Motor neuron (in vitro differentiated cells): ENCODE measurements around the gene TAF10. TPM values are rescaled to one million over a fixed set of nuclear protein-coding genes. Genes with fewer than 3 reads are reported as not detected.

ENCODE experiments used
- ATAC-seq, 8 experiments: fragments of 200-7000 bp; cut with Tn5 transposase; replicated peaks in 6 of 8; 2 replicates each; pipeline ENCODE4 v1.8.0; 2021; ENCODE audit warnings: mild to moderate bottlenecking in 8 of 8, moderate library complexity in 8 of 8
- H3K27ac ChIP-seq, 2 donors: fragments of 250-450 bp; sonication (Bioruptor Pico); 2 replicates each; pipeline ENCODE4 v1.9.0; 2021; ENCODE audit warnings: antibody characterized with exemption in 2 of 2, mild to moderate bottlenecking in 2 of 2, moderate library complexity in 1 of 2
- H3K4me1 ChIP-seq, 2 donors: fragments of 250-450 bp; sonication (Bioruptor Pico); replicated peaks in 1 of 2; 2 replicates each; pipeline ENCODE4 v1.6.1; 2021; ENCODE audit warnings: antibody characterized with exemption in 2 of 2, mild to moderate bottlenecking in 2 of 2, moderate library complexity in 1 of 2
- H3K4me3 ChIP-seq, 5 donors: fragments of 250-450 bp; sonication (Bioruptor Pico); 2 replicates each; pipeline ENCODE4 v1.9.0; 2021; ENCODE audit warnings: antibody characterized with exemption in 5 of 5, mild to moderate bottlenecking in 5 of 5, moderate library complexity in 4 of 5
- WGBS, 10 experiments: fragments of 450-650 bp; shearing (Covaris generic); methylation state at CpG; one replicate each; pipeline ENCODE4 v1.0.0; 2022; 5-methylcytosine and 5-hydroxymethylcytosine counted together
- in situ Hi-C, 9 experiments: fragments of 400-800 bp; cut with MboI; loops; one replicate each; pipeline ENCODE4 v1.15.0; 2021; ENCODE audit warnings: low sequenced_read_pairs in 9 of 9, low pct_unique_long_range_greater_than_20kb in 2 of 9; ENCODE audit not compliant: unreplicated experiment in 9 of 9
- total RNA-seq, 8 experiments: library from RNA; unstranded; fragments of 300-600 nt; gene quantifications; 2 replicates each; pipeline versions ENCODE4 v1.2.3 to v1.2.4, GENCODE V29; 2022

TAF10 gene
- total RNA-seq, 8 experiments from 2014 or later, result 64.9 to 163 (median 105) TPM

DNA sequence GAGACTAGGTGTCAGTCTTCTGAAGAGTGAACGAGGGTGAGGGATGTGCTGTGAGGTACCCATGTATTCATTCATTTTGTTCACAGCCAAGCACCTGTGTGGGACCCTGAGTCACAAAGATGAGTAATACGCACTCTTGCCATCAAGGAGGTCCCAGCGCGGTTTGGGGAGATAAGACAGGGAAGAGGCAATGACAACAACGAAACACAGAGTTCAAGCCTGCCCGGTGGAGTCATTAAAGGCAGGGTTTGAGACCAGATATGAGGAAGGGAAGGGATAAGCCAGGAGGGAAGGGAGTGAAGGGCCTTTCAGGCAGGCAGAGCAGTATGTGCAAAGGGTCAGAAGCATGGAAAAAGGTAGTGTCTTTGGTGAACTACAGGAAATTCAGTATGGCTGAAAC, 39.0 kb upstream of the TAF10 start:
- Histone ChIP-seq H3K4me3 (no peak overlapping the region), H3K4me1 (peaks cover 30 to 44% of the 10 kb centered on the region in 2 donors), H3K27ac (no peak overlapping the region)
- in situ Hi-C loops, result no loop called here
- 46 to 96% (median 83%) methylated on average over 2 to 6 of the region's 6 CpGs; no CpG with 5 or more reads in 2 of the 10 experiments for WGBS, 10 experiments
- ATAC-seq, result no peak

DNA sequence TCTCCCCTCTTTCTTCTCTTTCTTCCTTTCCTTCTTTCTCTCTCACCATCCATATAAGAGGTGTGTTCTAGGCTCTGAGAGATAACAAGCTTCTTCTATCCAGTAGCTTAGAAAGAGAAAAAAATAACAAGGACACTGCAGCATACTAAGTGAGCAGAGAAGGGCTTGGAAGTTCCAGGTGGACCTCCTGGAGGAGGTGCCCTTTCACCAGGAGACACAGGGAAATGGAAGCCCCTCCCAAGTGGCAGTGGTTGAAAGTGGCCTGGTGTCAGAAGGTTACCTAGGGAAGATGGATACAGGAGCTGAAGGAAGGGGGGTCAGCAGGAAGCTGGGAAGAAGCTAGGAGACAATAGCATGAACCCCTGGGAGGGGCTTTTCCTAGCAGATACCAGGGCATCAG, 38.1 kb upstream of the TAF10 start:
- Histone ChIP-seq H3K4me3 (no peak overlapping the region), H3K4me1 (peaks cover 32 to 44% of the 10 kb centered on the region in 2 donors), H3K27ac (no peak overlapping the region)
- in situ Hi-C loops, result no loop called here
- no peak for ATAC-seq

DNA sequence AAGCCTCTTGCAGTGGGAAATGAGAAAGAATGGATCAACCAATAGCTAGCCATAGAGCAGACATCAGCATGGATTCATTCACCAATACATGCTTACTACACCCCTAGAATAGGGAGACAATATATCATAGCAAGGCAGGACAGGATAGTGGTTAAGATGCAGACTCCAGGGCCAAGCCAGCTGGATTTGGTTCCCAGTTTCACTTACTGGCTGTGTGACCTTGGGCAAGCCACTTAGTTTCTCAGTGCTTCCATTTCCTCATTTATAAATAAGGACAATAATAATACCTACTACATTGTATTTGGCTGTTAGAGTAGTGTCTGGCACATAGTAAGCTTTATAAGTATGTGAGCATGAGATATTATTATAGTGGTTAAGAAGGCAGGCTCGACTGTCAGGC, 36.5 kb upstream of the TAF10 start:
- no peak for ATAC-seq
- WGBS, 10 experiments, result 0 to 100% (median 73%) methylated on average over 1 of the region's 1 CpG; no CpG with 5 or more reads in 4 of the 10 experiments
- Histone ChIP-seq H3K27ac (no peak overlapping the region), H3K4me1 (peaks cover 21 to 30% of the 10 kb centered on the region in 2 donors), H3K4me3 (no peak overlapping the region)
- in situ Hi-C loops, result no loop called here

DNA sequence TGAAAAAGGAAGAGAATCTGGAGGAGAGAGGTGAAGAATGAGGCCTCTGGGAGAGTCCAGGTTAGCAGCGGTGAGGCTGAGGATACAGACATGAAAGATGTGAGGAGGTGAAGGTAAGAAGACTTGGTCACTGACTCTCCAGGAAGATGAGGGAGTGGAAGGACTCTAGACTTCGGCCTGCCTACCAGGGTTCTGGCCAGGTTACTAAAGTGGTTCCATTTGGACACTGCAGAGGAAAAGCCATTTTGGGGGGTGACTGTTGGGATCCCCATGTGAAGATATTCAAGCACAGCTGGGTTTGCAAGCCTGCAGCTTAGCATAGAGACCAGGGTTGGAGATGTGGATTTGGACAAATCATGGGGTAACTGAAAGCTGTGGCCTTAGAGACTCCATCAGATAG, 35.8 kb upstream of the TAF10 start:
- 50 to 100% (median 88%) methylated on average over 1 to 2 of the region's 2 CpGs; no CpG with 5 or more reads in 3 of the 10 experiments for WGBS, 10 experiments
- ATAC-seq, result no peak
- H3K4me3 ChIP-seq, result no peak overlapping the region

DNA sequence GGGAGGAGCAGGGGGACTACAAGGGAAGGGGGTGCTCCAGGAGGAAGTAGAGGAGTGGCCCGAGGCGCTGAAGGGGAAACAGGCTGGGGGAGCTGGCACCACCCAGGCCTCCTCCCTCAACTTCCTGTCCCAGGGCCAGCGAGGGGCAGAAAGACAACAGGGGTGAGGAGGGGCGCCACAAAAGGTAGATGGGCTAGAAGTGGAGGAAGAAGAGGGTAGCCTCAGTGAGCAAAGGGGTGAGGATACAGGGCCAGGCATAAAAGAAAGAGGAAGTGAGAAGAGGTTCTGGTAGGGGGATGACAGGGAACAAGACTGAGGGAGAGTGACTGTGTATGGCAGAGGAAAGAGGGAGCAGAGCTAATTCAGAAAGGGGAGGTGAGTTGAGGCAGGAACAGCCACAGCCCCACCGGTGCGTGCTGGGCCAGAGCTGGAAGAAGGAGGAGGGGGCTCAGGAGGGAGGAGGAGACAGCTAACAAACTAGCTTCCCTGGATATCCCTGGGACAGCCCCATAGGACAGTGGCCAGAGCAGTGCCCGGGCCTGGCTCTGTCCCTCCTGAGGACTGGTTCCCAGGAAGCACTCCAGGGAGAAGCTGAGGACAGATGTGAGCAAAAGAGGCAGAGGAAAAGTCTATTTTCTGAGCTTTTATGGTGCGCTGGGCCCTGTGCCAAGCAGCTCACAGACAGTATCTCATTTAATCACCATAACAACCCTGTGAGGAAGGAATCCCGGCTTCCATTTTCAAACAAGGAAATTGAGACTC, 35.1 kb upstream of the TAF10 start:
- in situ Hi-C loops, result no loop called here
- no peak overlapping the region for H3K4me3 ChIP-seq
- H3K27ac ChIP-seq, result peak overlapping the region in 1 of 2 donors; percentile 44
- peaks cover 18 to 21% of the 10 kb centered on the region in 2 donors for H3K4me1 ChIP-seq
- ATAC-seq, result peak; percentile 9 to 95 (median 72)
- 19 to 80% (median 52%) methylated on average over 1 to 4 of the region's 9 CpGs; no CpG with 5 or more reads in 3 of the 10 experiments for WGBS, 10 experiments

More for the DNA sequence above, 35.8 kb upstream of the TAF10 start:
- Histone ChIP-seq H3K27ac (no peak overlapping the region), H3K4me1 (peaks cover 21 to 24% of the 10 kb centered on the region in 2 donors)
- in situ Hi-C loops, result no loop called here

DNA sequence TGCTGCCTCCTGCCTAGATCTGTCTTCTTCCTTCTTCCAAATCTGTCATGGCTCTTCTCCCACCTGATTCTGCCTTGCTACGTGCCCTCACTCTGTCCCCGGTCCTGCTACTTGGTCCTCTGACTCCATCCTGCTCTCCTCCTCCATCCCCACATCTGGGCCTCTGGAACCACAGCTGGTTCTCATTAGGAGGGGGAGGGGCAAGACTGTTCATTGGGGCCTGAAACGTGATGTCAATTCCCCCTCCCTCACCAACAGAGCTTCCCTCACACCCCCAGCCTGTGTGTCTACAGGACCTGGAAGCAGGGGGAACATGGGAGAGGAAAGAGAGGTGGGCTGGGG, 34.5 kb upstream of the TAF10 start:
- H3K4me1 ChIP-seq, result peaks cover 18 to 21% of the 10 kb centered on the region in 2 donors
- in situ Hi-C loops, result no loop called here
- peak overlapping the region in 1 of 2 donors; percentile 44 for H3K27ac ChIP-seq
- no peak overlapping the region for H3K4me3 ChIP-seq
- ATAC-seq, result peak in 5 of 8 experiments; percentile 4 to 71 (median 32)
- WGBS, 10 experiments, result 25 to 86% (median 80%) methylated on average over 2 of the region's 3 CpGs; no CpG with 5 or more reads in 7 of the 10 experiments

DNA sequence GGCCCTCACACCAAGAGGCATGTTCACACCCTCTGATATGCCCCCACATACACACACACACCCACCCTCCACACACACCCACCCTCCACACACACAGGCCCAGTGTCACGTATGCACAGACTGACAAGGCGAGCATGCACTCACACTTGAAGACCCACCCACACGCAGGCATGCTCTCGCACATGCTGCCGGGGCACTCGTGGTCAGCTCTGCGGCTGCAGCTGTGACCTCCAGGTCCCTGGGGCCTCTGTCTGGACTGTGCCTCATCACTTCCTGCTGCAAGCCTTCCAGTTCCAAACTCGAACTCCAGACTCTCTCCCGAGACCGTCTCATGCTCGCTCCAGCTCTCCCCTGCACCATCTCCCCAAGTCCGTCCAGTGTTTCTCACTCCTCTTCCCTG, 34.1 kb upstream of the TAF10 start:
- peak in 3 of 8 experiments; percentile 11 to 83 (median 70) for ATAC-seq
- WGBS, 10 experiments, result 0 to 89% (median 45%) methylated on average over 1 to 5 of the region's 12 CpGs; no CpG with 5 or more reads in 6 of the 10 experiments
- Histone ChIP-seq H3K4me1 (peaks cover 18 to 21% of the 10 kb centered on the region in 2 donors), H3K27ac (no peak overlapping the region), H3K4me3 (no peak overlapping the region)
- in situ Hi-C loops, result no loop called here

DNA sequence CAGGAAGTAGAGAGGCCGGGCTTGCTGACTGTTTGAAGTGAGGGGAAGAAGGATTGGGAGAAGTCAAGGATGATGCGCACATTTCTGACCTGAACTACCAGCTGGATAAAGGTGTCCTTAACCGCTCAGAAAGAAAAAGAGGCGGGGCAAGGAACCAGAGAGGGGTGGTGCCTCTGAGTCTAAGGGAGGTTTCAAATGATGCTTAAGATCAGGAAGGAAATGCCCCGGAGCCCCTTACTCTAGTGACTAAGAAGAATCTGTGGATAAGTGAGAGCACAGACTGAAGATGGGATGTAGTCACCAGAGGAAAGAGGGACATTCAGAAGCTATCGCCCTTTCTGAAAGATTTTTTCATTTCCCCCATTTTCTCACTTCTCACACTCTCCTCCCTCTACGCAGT, 30.9 kb upstream of the TAF10 start:
- no peak overlapping the region for H3K27ac ChIP-seq
- H3K4me1 ChIP-seq, result peaks cover 21 to 22% of the 10 kb centered on the region in 2 donors
- 73 to 100% (median 89%) methylated on average over 1 to 6 of the region's 7 CpGs; no CpG with 5 or more reads in 1 of the 10 experiments for WGBS, 10 experiments
- no peak for ATAC-seq
- H3K4me3 ChIP-seq, result no peak overlapping the region
- in situ Hi-C loops, result no loop called here

DNA sequence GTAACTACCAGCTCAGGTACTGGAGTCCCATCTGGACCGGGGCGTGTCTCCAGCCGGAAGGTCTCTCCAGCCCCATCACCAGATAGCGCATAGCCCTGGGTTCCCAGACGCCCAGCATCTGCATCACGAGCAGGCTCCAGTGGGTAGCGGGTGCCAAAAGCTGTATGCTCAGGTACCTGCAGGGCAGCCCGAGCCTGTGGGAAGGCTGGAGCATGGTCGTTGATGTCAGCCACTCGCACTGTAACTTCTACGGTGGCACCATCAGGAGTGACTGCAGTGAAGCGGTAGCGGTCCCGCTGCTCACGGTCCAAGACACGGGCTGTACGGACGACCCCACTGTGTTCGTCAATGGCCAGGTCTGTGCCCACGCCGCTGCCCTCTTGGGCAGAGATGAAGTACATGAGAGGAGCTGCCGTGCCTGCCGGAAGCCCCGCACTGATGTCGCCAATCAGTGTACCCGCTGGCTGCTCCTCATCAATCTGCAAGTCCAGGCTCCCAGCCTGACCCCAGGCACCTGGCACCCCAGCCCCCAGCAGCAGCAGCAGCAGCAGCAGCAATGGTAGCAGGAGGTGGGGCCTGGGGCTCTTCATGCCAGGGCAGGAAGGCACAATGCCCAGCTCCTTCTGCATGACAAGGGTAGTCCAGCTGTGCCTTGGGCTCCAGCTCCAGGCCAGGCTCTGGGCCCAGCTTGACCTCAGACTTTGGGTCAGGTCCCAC, 29.1 kb upstream of the TAF10 start:
- Histone ChIP-seq H3K4me1 (peaks cover 13 to 19% of the 10 kb centered on the region in 2 donors), H3K27ac (no peak overlapping the region), H3K4me3 (no peak overlapping the region)
- no peak for ATAC-seq
- WGBS, 10 experiments, result 95 to 100% (median 100%) methylated on average over 1 to 10 of the region's 26 CpGs; no CpG with 5 or more reads in 4 of the 10 experiments
- in situ Hi-C loops, result no loop called here

DNA sequence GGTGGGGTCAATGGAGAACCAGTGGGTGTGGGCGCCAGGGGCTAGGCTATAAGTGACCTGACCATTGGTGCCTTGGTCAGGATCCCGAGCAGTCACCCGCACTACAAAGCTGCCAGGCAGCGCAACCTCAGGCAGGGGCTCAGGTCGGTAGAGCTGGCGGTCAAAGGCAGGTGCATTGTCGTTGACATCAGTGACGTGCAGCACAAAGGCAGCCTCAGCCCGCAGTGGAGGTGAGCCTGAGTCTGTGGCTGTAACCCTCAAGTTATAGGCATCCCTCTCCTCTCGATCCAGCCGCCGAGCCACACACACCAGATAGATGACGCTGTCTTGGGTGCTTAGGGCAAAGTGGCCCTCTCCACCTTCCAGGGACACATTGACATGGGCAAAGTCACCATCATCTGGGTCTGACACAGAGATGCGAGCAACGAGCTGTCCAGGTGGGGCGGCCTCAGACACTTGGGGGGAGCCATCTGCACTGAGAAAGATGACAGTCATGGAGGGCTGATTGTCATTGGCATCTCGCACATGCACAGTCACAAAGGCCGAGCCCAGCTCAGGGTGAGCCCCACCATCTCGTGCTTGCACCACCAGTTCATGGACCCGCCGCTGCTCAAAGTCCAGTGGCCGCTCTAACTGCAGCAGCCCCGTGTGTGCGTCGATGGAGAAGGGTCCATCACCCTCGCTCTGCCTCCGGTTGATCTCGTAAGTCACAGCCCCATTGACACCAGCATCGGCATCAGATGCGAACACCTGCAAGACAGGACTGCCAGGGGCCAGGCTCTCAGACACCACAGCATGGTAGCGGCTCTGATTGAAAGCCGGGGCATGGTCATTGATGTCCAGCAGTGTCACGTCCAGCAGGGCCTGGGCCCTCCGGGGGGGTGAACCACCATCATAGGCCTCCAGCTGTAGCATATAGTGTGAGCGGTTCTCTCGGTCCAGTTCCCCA, 28.3 kb upstream of the TAF10 start:
- no peak for ATAC-seq
- peaks cover 16 to 28% of the 10 kb centered on the region in 2 donors for H3K4me1 ChIP-seq
- no peak overlapping the region for H3K4me3 ChIP-seq
- H3K27ac ChIP-seq, result no peak overlapping the region
- 80 to 97% (median 91%) methylated on average over 1 to 7 of the region's 36 CpGs; no CpG with 5 or more reads in 3 of the 10 experiments for WGBS, 10 experiments
- in situ Hi-C loops, result no loop called here

DNA sequence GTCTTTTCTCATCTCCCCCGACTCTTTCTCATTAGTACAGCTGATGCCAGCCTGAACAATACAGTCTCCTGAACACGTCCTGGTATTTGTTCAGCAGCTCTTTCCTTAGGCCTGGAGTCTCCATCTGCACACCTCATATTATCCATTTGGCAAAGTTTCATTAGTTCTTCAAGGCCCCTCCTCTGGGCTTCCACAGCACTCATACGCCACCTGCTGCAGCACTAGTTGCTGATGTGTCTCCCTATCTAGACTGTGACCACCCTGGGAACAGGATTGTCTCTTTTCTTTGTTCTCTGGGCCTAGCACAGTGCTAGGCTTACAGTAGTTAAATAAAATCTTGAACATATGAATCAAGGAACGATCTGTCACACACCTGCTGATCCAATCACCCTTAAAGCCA, 26.4 kb upstream of the TAF10 start:
- in situ Hi-C loops, result no loop called here
- WGBS, 10 experiments, result 54 to 89% (median 83%) methylated on average over 1 to 3 of the region's 4 CpGs; no CpG with 5 or more reads in 2 of the 10 experiments

DNA sequence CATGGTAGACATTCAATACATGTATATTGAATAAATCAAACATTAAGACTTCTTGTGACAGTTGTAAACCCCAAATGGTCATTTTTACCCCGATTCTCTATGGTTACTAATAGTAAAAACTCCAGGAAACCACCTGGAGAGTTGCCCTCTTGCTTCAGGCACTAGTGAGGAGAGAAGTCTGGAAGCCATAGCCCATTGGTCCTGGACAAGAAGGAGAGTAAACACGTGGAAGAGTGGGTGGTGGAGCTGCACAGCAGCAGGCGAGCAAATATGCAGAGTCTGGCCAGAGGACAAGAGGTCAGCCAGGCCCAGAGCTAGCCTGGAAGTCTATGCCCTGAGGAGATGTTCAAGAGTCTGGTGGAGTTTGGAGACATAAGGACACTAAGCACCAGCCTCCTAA, 25.9 kb upstream of the TAF10 start:
- peaks cover 22 to 35% of the 10 kb centered on the region in 2 donors for H3K4me1 ChIP-seq
- WGBS, 10 experiments, result 0 to 100% (median 81%) methylated on average over 1 to 3 of the region's 3 CpGs; no CpG with 5 or more reads in 4 of the 10 experiments
- H3K4me3 ChIP-seq, result no peak overlapping the region
- H3K27ac ChIP-seq, result no peak overlapping the region
- peak in 3 of 8 experiments; percentile 79 to 99 (median 98) for ATAC-seq
- in situ Hi-C loops, result no loop called here

More for the DNA sequence above, 26.4 kb upstream of the TAF10 start:
- no peak overlapping the region for H3K4me3 ChIP-seq
- peak in 3 of 8 experiments; percentile 11 to 55 (median 19) for ATAC-seq
- H3K4me1 ChIP-seq, result peaks cover 22 to 35% of the 10 kb centered on the region in 2 donors
- no peak overlapping the region for H3K27ac ChIP-seq
